ENCODE results near the gene AKAIN1.

- TF ChIP-seq EZH2phosphoT487 (IDR thresholded peaks at IDR 0.05; ENCODE audit: borderline replicate concordance, low read depth, low read length) = no peak
- no peak for TF ChIP-seq CTCF (conservative IDR thresholded peaks at IDR 0.05; ENCODE audit: low read length)
Observed at GRCh38 chr18:5244941-5245340, 47.9 kb upstream of the AKAIN1 start.
